Mammary epithelial cell (primary cell): ENCODE results near the gene CALML3.

Experiments
- EZH2 ChIP-seq: IDR thresholded peaks from 2 replicates; pipeline ENCODE4 v1.6.1; 2012; ENCODE audit warnings: low read length, inconsistent platforms, borderline replicate concordance
- TF ChIP-seq, protein P1 (sequence below), 2 donors: IDR thresholded peaks in 1 of 2; conservative IDR thresholded peaks in 1 of 2; 2 replicates each; pipeline ENCODE4 v1.5.1; 2011 to 2012; ENCODE audit warnings: inconsistent platforms in 2 of 2, low read length in 2 of 2, mild to moderate bottlenecking in 2 of 2, control low read depth in 1 of 2, low read depth in 1 of 2; ENCODE audit not compliant: insufficient read depth in 1 of 2; ENCODE audit errors: extremely low read depth in 1 of 2

DNA sequence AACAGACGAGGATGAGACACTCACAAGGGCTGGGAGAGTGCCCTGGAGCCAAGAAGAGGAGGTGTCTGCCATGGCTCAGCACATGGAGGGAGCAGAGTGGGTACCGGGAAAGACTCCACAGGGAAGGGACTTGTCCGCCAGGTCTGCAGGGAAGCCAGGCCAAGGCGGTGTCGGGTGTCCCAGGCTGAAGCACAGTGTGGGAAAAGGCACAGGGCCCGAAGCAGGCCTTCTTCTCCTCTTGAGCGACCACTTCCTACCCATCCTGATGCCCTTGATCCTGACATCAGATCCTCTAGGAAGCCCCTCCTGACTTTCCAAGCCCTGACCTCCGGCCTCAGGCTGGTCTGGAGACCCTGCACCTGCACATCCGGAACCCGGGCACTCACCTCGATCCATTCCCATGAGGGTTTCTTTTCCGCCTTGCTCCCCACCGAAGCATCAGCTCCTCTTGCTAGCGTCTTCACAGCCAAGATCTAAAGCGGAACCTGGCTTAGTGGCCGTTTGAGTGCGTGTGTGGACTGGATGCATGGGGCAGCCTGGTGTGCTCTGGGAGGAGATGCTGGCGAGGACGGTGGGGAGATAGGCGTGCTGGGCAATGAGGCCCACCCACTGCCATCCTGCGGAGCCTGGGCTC lies 8.5 kb downstream of the CALML3 start:
- TF ChIP-seq, protein P1, sequence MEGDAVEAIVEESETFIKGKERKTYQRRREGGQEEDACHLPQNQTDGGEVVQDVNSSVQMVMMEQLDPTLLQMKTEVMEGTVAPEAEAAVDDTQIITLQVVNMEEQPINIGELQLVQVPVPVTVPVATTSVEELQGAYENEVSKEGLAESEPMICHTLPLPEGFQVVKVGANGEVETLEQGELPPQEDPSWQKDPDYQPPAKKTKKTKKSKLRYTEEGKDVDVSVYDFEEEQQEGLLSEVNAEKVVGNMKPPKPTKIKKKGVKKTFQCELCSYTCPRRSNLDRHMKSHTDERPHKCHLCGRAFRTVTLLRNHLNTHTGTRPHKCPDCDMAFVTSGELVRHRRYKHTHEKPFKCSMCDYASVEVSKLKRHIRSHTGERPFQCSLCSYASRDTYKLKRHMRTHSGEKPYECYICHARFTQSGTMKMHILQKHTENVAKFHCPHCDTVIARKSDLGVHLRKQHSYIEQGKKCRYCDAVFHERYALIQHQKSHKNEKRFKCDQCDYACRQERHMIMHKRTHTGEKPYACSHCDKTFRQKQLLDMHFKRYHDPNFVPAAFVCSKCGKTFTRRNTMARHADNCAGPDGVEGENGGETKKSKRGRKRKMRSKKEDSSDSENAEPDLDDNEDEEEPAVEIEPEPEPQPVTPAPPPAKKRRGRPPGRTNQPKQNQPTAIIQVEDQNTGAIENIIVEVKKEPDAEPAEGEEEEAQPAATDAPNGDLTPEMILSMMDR (conservative IDR thresholded peaks at IDR 0.05 in 1 of 2, IDR thresholded peaks at IDR 0.05 in 1 of 2; ENCODE audit: extremely low read depth in 1 of 2, insufficient read depth in 1 of 2, low read depth in 1 of 2, low read length in 2 of 2): no peak
- no peak for TF ChIP-seq EZH2
